Natural killer cell (primary cell): ENCODE data around the gene AJAP1. TPM values are rescaled to one million over a fixed set of nuclear protein-coding genes. Genes with fewer than 3 reads are reported as not detected.

Experiments used
- ATAC-seq, 3 donors: fragments of 150-1000 bp in 2 of 3; fragments of 200-7000 bp in 1 of 3; cut with Tn5 transposase; 1 replicate in 1 of 3; 2 replicates in 2 of 3; pipeline ENCODE4 v1.10.0; 2021; ENCODE audit warnings: mild to moderate bottlenecking in 2 of 3, moderate library complexity in 2 of 3
- DNase-seq, 2 donors: peaks; one replicate each; pipeline versions ENCODE4 v3.0.0 to v3.0.0-alpha.2; 2013 to 2021; ENCODE audit warnings: mixed read lengths in 1 of 2
- H3K27ac ChIP-seq: one replicate; pipeline ENCODE4 v1.5.1; 2013; ENCODE audit warnings: mild to moderate bottlenecking, low read length
- H3K27me3 ChIP-seq: one replicate; pipeline ENCODE4 v1.6.1; 2013; ENCODE audit warnings: low read length; ENCODE audit not compliant: control insufficient read depth, insufficient read depth
- H3K36me3 ChIP-seq: one replicate; pipeline ENCODE4 v1.6.1; 2013; ENCODE audit warnings: low read length; ENCODE audit not compliant: control insufficient read depth, insufficient read depth
- H3K4me1 ChIP-seq: one replicate; pipeline ENCODE4 v1.6.1; 2013; ENCODE audit warnings: low read length; ENCODE audit not compliant: control insufficient read depth, insufficient read depth
- H3K4me3 ChIP-seq: one replicate; pipeline ENCODE4 v1.5.1; 2013; ENCODE audit warnings: low read length
- H3K9me3 ChIP-seq: one replicate; pipeline ENCODE4 v1.6.1; 2013; ENCODE audit warnings: low read length; ENCODE audit not compliant: control insufficient read depth, insufficient read depth
- H3K27ac Mint-ChIP-seq, 2 donors: one replicate each; pipeline ENCODE4 v1.8.0; 2022; ENCODE audit warnings: mild to moderate bottlenecking in 2 of 2, mixed read lengths in 2 of 2, moderate library complexity in 1 of 2
- H3K27me3 Mint-ChIP-seq, 2 donors: one replicate each; pipeline ENCODE4 v1.8.0; 2022; ENCODE audit warnings: low read depth in 2 of 2, mixed read lengths in 2 of 2
- H3K36me3 Mint-ChIP-seq: one replicate; pipeline ENCODE4 v1.8.0; 2022; ENCODE audit warnings: mixed read lengths
- H3K4me1 Mint-ChIP-seq, 2 donors: one replicate each; pipeline ENCODE4 v1.8.0; 2022; ENCODE audit warnings: mixed read lengths in 2 of 2
- H3K4me3 Mint-ChIP-seq: one replicate; pipeline ENCODE4 v1.8.0; 2022; ENCODE audit warnings: mild to moderate bottlenecking, moderate library complexity, mixed read lengths
- H3K9me3 Mint-ChIP-seq, 2 donors: one replicate each; pipeline ENCODE4 v1.8.0; 2022; ENCODE audit warnings: mixed read lengths in 2 of 2
- WGBS: methylation state at CpG from one replicate; pipeline ENCODE4 v1.1.7; 2013; ENCODE audit warnings: missing lambda C conversion rate; ENCODE audit not compliant: insufficient coverage; 5-methylcytosine and 5-hydroxymethylcytosine counted together
- intact Hi-C: fragments of 100-400 bp; cut with micrococcal nuclease; formaldehyde crosslinking; loops from one replicate; pipeline ENCODE4 v1.14.2; 2022
- total RNA-seq, 4 donors: library from RNA; stranded (reverse); fragments of 120-200 nt in 1 of 4; gene quantifications; one replicate each; pipeline versions ENCODE4 v1.2.3 to v1.2.4, GENCODE V29; 2013 to 2022
- TF ChIP-seq, protein P1 (sequence below): fragments of 200-600 bp; IDR thresholded peaks from one replicate; pipeline ENCODE4 v1.8.0; 2022; ENCODE audit warnings: antibody characterized with exemption

Gene AJAP1
- total RNA-seq, 3 donors from 2014 or later (not counting 1 experiment from before 2014, with no cell fraction given) = not detected

GRCh38 chr1:4694492-4694891, 40.1 kb downstream of the AJAP1 start:
- H3K9me3 ChIP-seq = no peaks in the 10 kb centered on the region
- intact Hi-C loops = no loop called here
- ATAC-seq (no peak), DNase-seq (no peak)
- H3K27ac ChIP-seq = no peak overlapping the region
- TF ChIP-seq, protein P1, sequence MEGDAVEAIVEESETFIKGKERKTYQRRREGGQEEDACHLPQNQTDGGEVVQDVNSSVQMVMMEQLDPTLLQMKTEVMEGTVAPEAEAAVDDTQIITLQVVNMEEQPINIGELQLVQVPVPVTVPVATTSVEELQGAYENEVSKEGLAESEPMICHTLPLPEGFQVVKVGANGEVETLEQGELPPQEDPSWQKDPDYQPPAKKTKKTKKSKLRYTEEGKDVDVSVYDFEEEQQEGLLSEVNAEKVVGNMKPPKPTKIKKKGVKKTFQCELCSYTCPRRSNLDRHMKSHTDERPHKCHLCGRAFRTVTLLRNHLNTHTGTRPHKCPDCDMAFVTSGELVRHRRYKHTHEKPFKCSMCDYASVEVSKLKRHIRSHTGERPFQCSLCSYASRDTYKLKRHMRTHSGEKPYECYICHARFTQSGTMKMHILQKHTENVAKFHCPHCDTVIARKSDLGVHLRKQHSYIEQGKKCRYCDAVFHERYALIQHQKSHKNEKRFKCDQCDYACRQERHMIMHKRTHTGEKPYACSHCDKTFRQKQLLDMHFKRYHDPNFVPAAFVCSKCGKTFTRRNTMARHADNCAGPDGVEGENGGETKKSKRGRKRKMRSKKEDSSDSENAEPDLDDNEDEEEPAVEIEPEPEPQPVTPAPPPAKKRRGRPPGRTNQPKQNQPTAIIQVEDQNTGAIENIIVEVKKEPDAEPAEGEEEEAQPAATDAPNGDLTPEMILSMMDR = no peak
- no peak overlapping the region for H3K27ac Mint-ChIP-seq
- peaks cover 0 to 3% of the 10 kb centered on the region in 2 donors for H3K27me3 Mint-ChIP-seq
- no peaks in the 10 kb centered on the region for H3K4me1 ChIP-seq
- no peaks in the 10 kb centered on the region for H3K4me1 Mint-ChIP-seq
- no peak overlapping the region for H3K4me3 ChIP-seq
- no peak overlapping the region for H3K4me3 Mint-ChIP-seq
- no peaks in the 10 kb centered on the region for H3K36me3 ChIP-seq
- no peaks in the 10 kb centered on the region for H3K27me3 ChIP-seq
- H3K9me3 Mint-ChIP-seq = no peaks in the 10 kb centered on the region
- H3K36me3 Mint-ChIP-seq = no peaks in the 10 kb centered on the region
- WGBS = 74% methylated on average over 9 of the region's 9 CpGs

DNA sequence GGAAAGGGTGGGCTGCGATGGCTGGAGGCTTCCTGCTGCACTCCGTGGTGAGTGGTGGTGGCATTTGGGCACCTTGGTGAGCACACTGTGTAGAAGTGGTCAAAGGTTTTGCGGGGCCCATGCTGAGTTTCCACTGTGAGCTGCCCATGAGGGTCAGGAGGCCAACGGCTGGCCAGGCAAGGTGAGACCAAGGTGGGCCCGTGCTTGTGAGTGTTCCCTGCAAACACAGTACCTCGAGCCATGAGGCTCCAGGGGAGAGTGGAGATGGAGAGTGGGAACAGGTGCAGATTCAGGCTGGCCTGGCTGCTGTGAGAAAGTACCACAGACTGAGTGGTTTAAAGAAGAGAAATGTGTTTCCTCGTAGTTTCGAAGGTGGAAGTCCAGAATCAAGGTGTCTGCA, 40.8 kb downstream of the AJAP1 start:
- Mint-ChIP-seq H3K4me3 (no peak overlapping the region), H3K27me3 (peaks cover 0 to 3% of the 10 kb centered on the region in 2 donors), H3K36me3 (no peaks in the 10 kb centered on the region), H3K9me3 (no peaks in the 10 kb centered on the region), H3K27ac (no peak overlapping the region), H3K4me1 (no peaks in the 10 kb centered on the region)
- Histone ChIP-seq H3K4me3 (no peak overlapping the region), H3K4me1 (no peaks in the 10 kb centered on the region), H3K36me3 (no peaks in the 10 kb centered on the region), H3K27me3 (no peaks in the 10 kb centered on the region), H3K27ac (no peak overlapping the region), H3K9me3 (no peaks in the 10 kb centered on the region)
- intact Hi-C loops = no loop called here
- DNase-seq (no peak), ATAC-seq (no peak)
- 86% methylated on average over 8 of the region's 8 CpGs for WGBS
- TF ChIP-seq, protein P1 = no peak

- Mint-ChIP-seq H3K4me3 (no peak overlapping the region), H3K27me3 (peaks cover 0 to 3% of the 10 kb centered on the region in 2 donors), H3K4me1 (no peaks in the 10 kb centered on the region), H3K36me3 (no peaks in the 10 kb centered on the region), H3K27ac (no peak overlapping the region), H3K9me3 (no peaks in the 10 kb centered on the region)
- 81% methylated on average over 12 of the region's 12 CpGs for WGBS
- Histone ChIP-seq H3K9me3 (no peaks in the 10 kb centered on the region), H3K27ac (no peak overlapping the region), H3K4me1 (no peaks in the 10 kb centered on the region), H3K27me3 (no peaks in the 10 kb centered on the region), H3K36me3 (no peaks in the 10 kb centered on the region), H3K4me3 (no peak overlapping the region)
- ATAC-seq (no peak), DNase-seq (no peak)
- TF ChIP-seq, protein P1 = no peak
- intact Hi-C loops = no loop called here
These were observed 41.8 kb downstream of the AJAP1 start for GRCh38 chr1:4696161-4696745.

GRCh38 chr1:4696753-4697152, 42.3 kb downstream of the AJAP1 start:
- no peaks in the 10 kb centered on the region for H3K4me1 ChIP-seq
- TF ChIP-seq, protein P1 = no peak
- no peaks in the 10 kb centered on the region for H3K4me1 Mint-ChIP-seq
- no peaks in the 10 kb centered on the region for H3K36me3 ChIP-seq
- no peak overlapping the region for H3K27ac Mint-ChIP-seq
- intact Hi-C loops = no loop called here
- DNase-seq = no peak
- no peak overlapping the region for H3K4me3 Mint-ChIP-seq
- H3K27me3 Mint-ChIP-seq = peaks cover 0 to 3% of the 10 kb centered on the region in 2 donors
- ATAC-seq = no peak
- no peak overlapping the region for H3K27ac ChIP-seq
- no peaks in the 10 kb centered on the region for H3K9me3 ChIP-seq
- 94% methylated on average over 2 of the region's 2 CpGs for WGBS
- H3K27me3 ChIP-seq = no peaks in the 10 kb centered on the region
- H3K4me3 ChIP-seq = no peak overlapping the region
- no peaks in the 10 kb centered on the region for H3K36me3 Mint-ChIP-seq
- H3K9me3 Mint-ChIP-seq = no peaks in the 10 kb centered on the region
